Hepatocyte (in vitro differentiated cells): ENCODE results near the gene QDPR. TPM values are rescaled to one million over a fixed set of nuclear protein-coding genes. Genes with fewer than 3 reads are reported as not detected.
A peak's percentile ranks its signal among the peaks of the same experiment; 100 is the strongest.

Experiments
- DNase-seq: peaks from one replicate; pipeline ENCODE4 v3.0.0-alpha.2; 2016; ENCODE audit warnings: low spot score
- H2AFZ ChIP-seq: fragments of 200-600 bp; sonication (generic); 2 replicates; pipeline ENCODE4 v1.6.0; 2016; ENCODE audit warnings: antibody characterized with exemption, mild to moderate bottlenecking
- H3K27ac ChIP-seq: fragments of 200-600 bp; sonication (generic); 2 replicates; pipeline ENCODE4 v1.5.1; 2016; ENCODE audit warnings: mild to moderate bottlenecking
- H3K27me3 ChIP-seq: fragments of 200-600 bp; sonication (generic); 2 replicates; pipeline ENCODE4 v1.6.1; 2016
- H3K36me3 ChIP-seq: fragments of 200-600 bp; sonication (generic); replicated peaks from 2 replicates; pipeline ENCODE4 v1.5.1; 2016; ENCODE audit warnings: low read depth; ENCODE audit not compliant: insufficient read depth
- H3K4me1 ChIP-seq: fragments of 200-600 bp; sonication (generic); 2 replicates; pipeline ENCODE4 v1.5.1; 2016; ENCODE audit warnings: mild to moderate bottlenecking, moderate library complexity; ENCODE audit not compliant: insufficient read depth
- H3K4me2 ChIP-seq: fragments of 200-600 bp; sonication (generic); 2 replicates; pipeline ENCODE4 v1.6.0; 2016
- H3K4me3 ChIP-seq: fragments of 200-600 bp; sonication (generic); 2 replicates; pipeline ENCODE4 v1.5.1; 2016; ENCODE audit warnings: mild to moderate bottlenecking
- H3K79me2 ChIP-seq: fragments of 200-600 bp; sonication (generic); 2 replicates; pipeline ENCODE4 v1.6.0; 2017; ENCODE audit warnings: mild to moderate bottlenecking
- H3K9me2 ChIP-seq: fragments of 200-600 bp; sonication (generic); replicated peaks from 2 replicates; pipeline ENCODE4 v1.6.0; 2017; ENCODE audit warnings: mild to moderate bottlenecking; ENCODE audit not compliant: insufficient read depth
- H3K9me3 ChIP-seq: fragments of 200-600 bp; sonication (generic); 2 replicates; pipeline ENCODE4 v1.5.1; 2016; ENCODE audit warnings: low read depth, mild to moderate bottlenecking
- H4K20me1 ChIP-seq: fragments of 200-600 bp; sonication (generic); 2 replicates; pipeline ENCODE4 v1.6.0; 2016; ENCODE audit warnings: mild to moderate bottlenecking; ENCODE audit not compliant: insufficient read depth, poor library complexity, severe bottlenecking
- CTCF ChIP-seq: fragments of 200-600 bp; sonication (generic); IDR thresholded peaks from 2 replicates; pipeline ENCODE4 v1.5.1; 2016; ENCODE audit warnings: antibody characterized with exemption, mild to moderate bottlenecking; ENCODE audit not compliant: poor library complexity
- EZH2 ChIP-seq: fragments of 200-600 bp; sonication (generic); IDR thresholded peaks from 2 replicates; pipeline ENCODE4 v1.6.1; 2016; ENCODE audit warnings: antibody characterized with exemption, mild to moderate bottlenecking, borderline replicate concordance
- EZH2phosphoT487 ChIP-seq: fragments of 200-600 bp; sonication (generic); IDR thresholded peaks from one replicate; pipeline ENCODE4 v1.6.1; 2018; ENCODE audit warnings: antibody characterized with exemption, mild to moderate bottlenecking, low read depth, moderate library complexity; ENCODE audit not compliant: unreplicated experiment, severe bottlenecking
- WGBS: methylation state at CpG from one replicate; pipeline ENCODE4 v1.1.6; 2016; ENCODE audit warnings: low lambda C conversion rate; ENCODE audit errors: missing lambda C conversion rate; 5-methylcytosine and 5-hydroxymethylcytosine counted together
- polyA plus RNA-seq: library from polyadenylated mRNA; unstranded; fragments of >200 nt; fragmentation: Nextera tagmentation; extraction: Ambion mirVana; gene quantifications from 2 replicates; pipeline ENCODE4 v1.2.1, GENCODE V29; 2016
- total RNA-seq: library from RNA; depleted of rRNA; stranded (reverse); fragments of >200 nt; gene quantifications from 2 replicates; pipeline ENCODE4 v1.2.3, GENCODE V29; 2014

The QDPR gene
- total and polyA plus RNA-seq, 2 experiments from 2014 or later = 56.2 to 70.3 TPM

GRCh38 chr4:17450269-17450804 is 61.6 kb downstream of the QDPR start:
- Histone ChIP-seq H3K27ac (no peak overlapping the region), H3K4me1 (no peaks in the 10 kb centered on the region)
- WGBS = 28% methylated on average over 1 of the region's 1 CpG

GRCh38 chr4:17448689-17449088 is 63.2 kb downstream of the QDPR start:
- 80% methylated on average over 3 of the region's 3 CpGs for WGBS
- H3K36me3 ChIP-seq = no peaks in the 10 kb centered on the region
- H4K20me1 ChIP-seq = no peaks in the 10 kb centered on the region
- H3K79me2 ChIP-seq = no peaks in the 10 kb centered on the region
- DNase-seq = no peak
- TF ChIP-seq EZH2phosphoT487 (no peak), CTCF (no peak), EZH2 (no peak)
- H3K4me1 ChIP-seq = no peaks in the 10 kb centered on the region
- H2AFZ ChIP-seq = no peak overlapping the region
- H3K4me3 ChIP-seq = no peak overlapping the region
- no peaks in the 10 kb centered on the region for H3K27me3 ChIP-seq
- H3K4me2 ChIP-seq = no peak overlapping the region
- H3K9me2 ChIP-seq = no peaks in the 10 kb centered on the region
- H3K27ac ChIP-seq = no peak overlapping the region
- no peaks in the 10 kb centered on the region for H3K9me3 ChIP-seq

More at GRCh38 chr4:17450269-17450804, 61.6 kb downstream of the QDPR start:
- Histone ChIP-seq H3K9me3 (no peaks in the 10 kb centered on the region), H3K27me3 (no peaks in the 10 kb centered on the region), H4K20me1 (no peaks in the 10 kb centered on the region), H3K79me2 (no peaks in the 10 kb centered on the region), H3K36me3 (no peaks in the 10 kb centered on the region), H3K9me2 (no peaks in the 10 kb centered on the region), H2AFZ (no peak overlapping the region), H3K4me3 (no peak overlapping the region), H3K4me2 (no peak overlapping the region)
- no peak for DNase-seq
- TF ChIP-seq EZH2phosphoT487 (no peak), CTCF (no peak), EZH2 (no peak)

- Histone ChIP-seq H3K79me2 (no peaks in the 10 kb centered on the region), H3K4me3 (no peak overlapping the region), H3K4me2 (no peak overlapping the region), H3K36me3 (no peaks in the 10 kb centered on the region), H3K9me2 (no peaks in the 10 kb centered on the region), H4K20me1 (no peaks in the 10 kb centered on the region), H2AFZ (no peak overlapping the region), H3K27ac (no peak overlapping the region), H3K9me3 (no peaks in the 10 kb centered on the region), H3K4me1 (no peaks in the 10 kb centered on the region), H3K27me3 (no peaks in the 10 kb centered on the region)
- TF ChIP-seq EZH2phosphoT487 (no peak), CTCF (peak; percentile 75), EZH2 (no peak)
- peak; percentile 85 for DNase-seq
Measured at GRCh38 chr4:17447675-17448298, 64.1 kb downstream of the QDPR start.
